Measurements from ENCODE around the gene FOXK2. TPM values are rescaled to one million over a fixed set of nuclear protein-coding genes. Genes with fewer than 3 reads are reported as not detected.

Gene FOXK2
- total and polyA plus RNA-seq, 2 experiments from 2014 or later = 5.6 to 43.0 TPM

GRCh38 chr17:82596837-82597672 is 77.5 kb downstream of the FOXK2 start:
- Histone ChIP-seq H3F3A (ENCODE audit: insufficient read depth) (peaks cover 16% of the 10 kb centered on the region), H3K9me3 (ENCODE audit: low read depth) (no peaks in the 10 kb centered on the region), H3K36me3 (ENCODE audit: low read depth) (peaks cover 21% of the 10 kb centered on the region), H3K27ac (no peak overlapping the region), H3K9ac (no peak overlapping the region), H3K27me3 (replicated peaks; ENCODE audit: insufficient read depth) (no peaks in the 10 kb centered on the region), H2AFZ (no peak overlapping the region), H3K4me2 (ENCODE audit: unreplicated experiment) (no peak overlapping the region), H3K9me2 (ENCODE audit: insufficient read depth) (no peaks in the 10 kb centered on the region), H3K4me1 (ENCODE audit: insufficient read depth) (0 out of 2 replicates have a peak, but pooled peaks cover 14% of the 10 kb centered on the region), H3K79me2 (ENCODE audit: insufficient read depth) (peaks cover 47% of the 10 kb centered on the region), H3K4me3 (no peak overlapping the region), H4K20me1 (ENCODE audit: insufficient read depth) (no peaks in the 10 kb centered on the region)
- WGBS, 2 experiments (ENCODE audit: low coverage in 1 of 2, low lambda C conversion rate in 2 of 2, missing lambda C conversion rate in 2 of 2) = 85 to 89% methylated on average over 32 to 33 of the region's 33 CpGs
- in situ Hi-C loops (cut with MboI) = no loop called here
- no peak for DNase-seq
- no peak for TF ChIP-seq EZH2 (IDR thresholded peaks at IDR 0.05; ENCODE audit: insufficient read depth, poor library complexity, severe bottlenecking)
- no peak for TF ChIP-seq EZH2phosphoT487 (IDR thresholded peaks at IDR 0.05; ENCODE audit: insufficient read depth, low read depth)

GRCh38 chr17:82598256-82599119 is 79.0 kb downstream of the FOXK2 start:
- peaks cover 56% of the 10 kb centered on the region for H3K79me2 ChIP-seq (ENCODE audit: insufficient read depth)
- no peaks in the 10 kb centered on the region for H3K9me2 ChIP-seq (ENCODE audit: insufficient read depth)
- H3K27me3 ChIP-seq (replicated peaks; ENCODE audit: insufficient read depth) = no peaks in the 10 kb centered on the region
- H3K36me3 ChIP-seq (ENCODE audit: low read depth) = peaks cover 33% of the 10 kb centered on the region
- 66 to 68% methylated on average over 21 to 22 of the region's 23 CpGs for WGBS, 2 experiments (ENCODE audit: low coverage in 1 of 2, low lambda C conversion rate in 2 of 2, missing lambda C conversion rate in 2 of 2)
- peak overlapping the region; percentile 73 for H3K27ac ChIP-seq
- no peak for TF ChIP-seq EZH2 (IDR thresholded peaks at IDR 0.05; ENCODE audit: insufficient read depth, poor library complexity, severe bottlenecking)
- TF ChIP-seq EZH2phosphoT487 (IDR thresholded peaks at IDR 0.05; ENCODE audit: insufficient read depth, low read depth) = no peak
- no peak overlapping the region for H2AFZ ChIP-seq
- H3K9ac ChIP-seq = peak overlapping the region; percentile 2; the same call in 1 of the 2 replicates
- H3F3A ChIP-seq (ENCODE audit: insufficient read depth) = peaks cover 10% of the 10 kb centered on the region
- H4K20me1 ChIP-seq (ENCODE audit: insufficient read depth) = no peaks in the 10 kb centered on the region
- no peak overlapping the region for H3K4me2 ChIP-seq (ENCODE audit: unreplicated experiment)
- in situ Hi-C loops (cut with MboI) = no loop called here
- 0 out of 2 replicates have a peak, but pooled peaks cover 13% of the 10 kb centered on the region for H3K4me1 ChIP-seq (ENCODE audit: insufficient read depth)
- H3K4me3 ChIP-seq = no peak overlapping the region
- no peaks in the 10 kb centered on the region for H3K9me3 ChIP-seq (ENCODE audit: low read depth)
- peak; percentile 79 for DNase-seq

GRCh38 chr17:82599674-82600661 is 80.4 kb downstream of the FOXK2 start:
- in situ Hi-C loops (cut with MboI) = no loop called here
- Histone ChIP-seq H3K4me3 (no peak overlapping the region), H3K9ac (no peak overlapping the region), H2AFZ (no peak overlapping the region), H3F3A (ENCODE audit: insufficient read depth) (0 out of 2 replicates have a peak, but pooled peaks cover 4% of the 10 kb centered on the region), H3K36me3 (ENCODE audit: low read depth) (peaks cover 39% of the 10 kb centered on the region), H3K9me3 (ENCODE audit: low read depth) (no peaks in the 10 kb centered on the region), H4K20me1 (ENCODE audit: insufficient read depth) (no peaks in the 10 kb centered on the region), H3K79me2 (ENCODE audit: insufficient read depth) (peaks cover 50% of the 10 kb centered on the region), H3K4me1 (ENCODE audit: insufficient read depth) (0 out of 2 replicates have a peak, but pooled peaks cover 9% of the 10 kb centered on the region), H3K9me2 (ENCODE audit: insufficient read depth) (no peaks in the 10 kb centered on the region), H3K4me2 (ENCODE audit: unreplicated experiment) (no peak overlapping the region), H3K27me3 (replicated peaks; ENCODE audit: insufficient read depth) (no peaks in the 10 kb centered on the region), H3K27ac (no peak overlapping the region)
- TF ChIP-seq EZH2phosphoT487 (IDR thresholded peaks at IDR 0.05; ENCODE audit: insufficient read depth, low read depth) = no peak
- TF ChIP-seq EZH2 (IDR thresholded peaks at IDR 0.05; ENCODE audit: insufficient read depth, poor library complexity, severe bottlenecking) = no peak
- DNase-seq = no peak
- WGBS, 2 experiments (ENCODE audit: low coverage in 1 of 2, low lambda C conversion rate in 2 of 2, missing lambda C conversion rate in 2 of 2) = 89 to 91% methylated on average over 25 to 26 of the region's 26 CpGs

Data from GM23248 (cell line).